Memory B cell (primary cell): ENCODE measurements around the gene CDH16.
"Not testable (repeated sequence)": the region's sequence is repeated elsewhere in the genome, so short reads cannot be mapped to it uniquely, and the experiment has no call there.

ENCODE experiments used
- ATAC-seq: fragments of 150-1000 bp; cut with Tn5 transposase; 2 replicates; pipeline ENCODE4 v1.10.0; 2021; ENCODE audit warnings: low read depth, mild to moderate bottlenecking, moderate library complexity
- DNase-seq, 2 donors: peaks; one replicate each; pipeline ENCODE4 v3.0.0; 2022; ENCODE audit warnings: low spot score in 2 of 2
- H3K27ac Mint-ChIP-seq: one replicate; pipeline ENCODE4 v1.8.0; 2022; ENCODE audit warnings: mild to moderate bottlenecking, moderate library complexity, mixed read lengths
- H3K27me3 Mint-ChIP-seq: one replicate; pipeline ENCODE4 v1.8.0; 2022; ENCODE audit warnings: mixed read lengths
- H3K36me3 Mint-ChIP-seq: one replicate; pipeline ENCODE4 v1.8.0; 2022; ENCODE audit warnings: mild to moderate bottlenecking, mixed read lengths
- H3K4me1 Mint-ChIP-seq: one replicate; pipeline ENCODE4 v1.8.0; 2022; ENCODE audit warnings: mixed read lengths
- H3K4me3 Mint-ChIP-seq: one replicate; pipeline ENCODE4 v1.8.0; 2022; ENCODE audit warnings: mild to moderate bottlenecking, moderate library complexity, mixed read lengths
- H3K9me3 Mint-ChIP-seq: one replicate; pipeline ENCODE4 v1.8.0; 2022; ENCODE audit warnings: mixed read lengths

CDH16 gene

GRCh38 chr16:66918803-66919568 lies at the start of gene CDH16:
Gene CDH16 (minus strand): TSS chr16:66918885. CDS start chr16:66918065, 820 bp downstream.
- Mint-ChIP-seq H3K4me1 (peaks cover 4% of the 10 kb centered on the region), H3K27ac (no peak within 1 kb of the TSS), H3K4me3 (no peak within 1 kb of the TSS), H3K27me3 (peaks cover 17% of the 10 kb centered on the region), H3K9me3 (no peaks in the 10 kb centered on the region), H3K36me3 (no peaks in the 10 kb centered on the region)
- no peak for ATAC-seq
- DNase-seq = no peak

GRCh38 chr16:66964049-66964448 lies 45.4 kb upstream of the CDH16 start:
- peaks cover 17% of the 10 kb centered on the region for H3K4me1 Mint-ChIP-seq
- no peak for DNase-seq
- peaks cover 1% of the 10 kb centered on the region for H3K27me3 Mint-ChIP-seq
- H3K4me3 Mint-ChIP-seq = no peak overlapping the region
- H3K9me3 Mint-ChIP-seq = no peaks in the 10 kb centered on the region
- ATAC-seq = no peak
- H3K36me3 Mint-ChIP-seq = no peaks in the 10 kb centered on the region
- H3K27ac Mint-ChIP-seq = no peak overlapping the region

GRCh38 chr16:66961914-66962313 lies 43.2 kb upstream of the CDH16 start:
- H3K27me3 Mint-ChIP-seq = peaks cover 4% of the 10 kb centered on the region
- H3K36me3 Mint-ChIP-seq = no peaks in the 10 kb centered on the region
- DNase-seq (no peak), ATAC-seq (peak; percentile 46)
- peak overlapping the region; percentile 26 for H3K27ac Mint-ChIP-seq
- H3K4me3 Mint-ChIP-seq = peak overlapping the region; percentile 64
- H3K4me1 Mint-ChIP-seq = peaks cover 22% of the 10 kb centered on the region
- H3K9me3 Mint-ChIP-seq = no peaks in the 10 kb centered on the region

GRCh38 chr16:66961065-66961744 lies 42.5 kb upstream of the CDH16 start, which contains the start of gene CES3:
Gene CES3 (plus strand): TSS chr16:66961266. CDS start chr16:66961308, 42 bp downstream.
- DNase-seq = peak; percentile 27 to 39

GRCh38 chr16:66960270-66960669 lies 41.6 kb upstream of the CDH16 start:
- Mint-ChIP-seq H3K4me1 (peaks cover 22% of the 10 kb centered on the region), H3K9me3 (no peaks in the 10 kb centered on the region), H3K27ac (no peak overlapping the region), H3K4me3 (no peak overlapping the region), H3K27me3 (peaks cover 4% of the 10 kb centered on the region), H3K36me3 (no peaks in the 10 kb centered on the region)
- ATAC-seq (no peak), DNase-seq (no peak)

More at GRCh38 chr16:66961065-66961744, 42.5 kb upstream of the CDH16 start, which contains the start of gene CES3:
- ATAC-seq = peak; percentile 90
- Mint-ChIP-seq H3K27ac (peak within 1 kb of the TSS; percentile 26), H3K4me1 (peaks cover 22% of the 10 kb centered on the region), H3K36me3 (no peaks in the 10 kb centered on the region), H3K27me3 (peaks cover 4% of the 10 kb centered on the region), H3K4me3 (peak within 1 kb of the TSS; percentile 64), H3K9me3 (no peaks in the 10 kb centered on the region)

- Mint-ChIP-seq H3K36me3 (no peaks in the 10 kb centered on the region), H3K4me3 (no peak overlapping the region), H3K27ac (no peak overlapping the region), H3K9me3 (no peaks in the 10 kb centered on the region), H3K27me3 (peaks cover 4% of the 10 kb centered on the region), H3K4me1 (peaks cover 22% of the 10 kb centered on the region)
- DNase-seq (no peak), ATAC-seq (no peak)
These were observed 41.0 kb upstream of the CDH16 start for GRCh38 chr16:66959704-66960161.

- Mint-ChIP-seq H3K27ac (no peak overlapping the region), H3K36me3 (no peaks in the 10 kb centered on the region), H3K27me3 (peaks cover 4% of the 10 kb centered on the region), H3K4me3 (peak overlapping the region; percentile 42), H3K9me3 (no peaks in the 10 kb centered on the region), H3K4me1 (peaks cover 22% of the 10 kb centered on the region)
- DNase-seq (no peak), ATAC-seq (no peak)
These were observed 40.4 kb upstream of the CDH16 start for GRCh38 chr16:66958857-66959703.

GRCh38 chr16:66956154-66956457 lies 37.4 kb upstream of the CDH16 start:
- H3K27me3 Mint-ChIP-seq = peaks cover 17% of the 10 kb centered on the region
- H3K4me1 Mint-ChIP-seq = peaks cover 12% of the 10 kb centered on the region
- not testable (repeated sequence) for H3K9me3 Mint-ChIP-seq, DNase-seq, H3K27ac Mint-ChIP-seq, H3K4me3 Mint-ChIP-seq, ATAC-seq, H3K36me3 Mint-ChIP-seq

GRCh38 chr16:66955363-66956153 lies 36.9 kb upstream of the CDH16 start:
- ATAC-seq, H3K4me1 Mint-ChIP-seq: not testable (repeated sequence)

GRCh38 chr16:66954097-66954659 lies 35.5 kb upstream of the CDH16 start:
- peaks cover 23% of the 10 kb centered on the region for H3K27me3 Mint-ChIP-seq
- H3K27ac Mint-ChIP-seq = no peak overlapping the region
- no peak overlapping the region for H3K4me3 Mint-ChIP-seq
- peaks cover 6% of the 10 kb centered on the region for H3K4me1 Mint-ChIP-seq
- DNase-seq (peak; percentile 60 to 67), ATAC-seq (peak; percentile 92)
- H3K9me3 Mint-ChIP-seq = peaks cover 3% of the 10 kb centered on the region
- no peaks in the 10 kb centered on the region for H3K36me3 Mint-ChIP-seq

More at GRCh38 chr16:66955363-66956153, 36.9 kb upstream of the CDH16 start:
- not testable (repeated sequence) for DNase-seq, H3K36me3 Mint-ChIP-seq, H3K9me3 Mint-ChIP-seq, H3K27ac Mint-ChIP-seq, H3K4me3 Mint-ChIP-seq
- H3K27me3 Mint-ChIP-seq = peaks cover 18% of the 10 kb centered on the region

GRCh38 chr16:66953462-66954096 lies 34.9 kb upstream of the CDH16 start:
- DNase-seq (no peak), ATAC-seq (no peak)
- Mint-ChIP-seq H3K36me3 (no peaks in the 10 kb centered on the region), H3K4me1 (peaks cover 1% of the 10 kb centered on the region), H3K27me3 (peaks cover 26% of the 10 kb centered on the region), H3K9me3 (peaks cover 3% of the 10 kb centered on the region), H3K27ac (no peak overlapping the region), H3K4me3 (no peak overlapping the region)

- peaks cover 29% of the 10 kb centered on the region for H3K27me3 Mint-ChIP-seq
These were observed 33.9 kb upstream of the CDH16 start for GRCh38 chr16:66952430-66953110.

More at GRCh38 chr16:66952430-66953110, 33.9 kb upstream of the CDH16 start:
- no peaks in the 10 kb centered on the region for H3K36me3 Mint-ChIP-seq
- H3K4me1 Mint-ChIP-seq = peaks cover 7% of the 10 kb centered on the region
- H3K9me3 Mint-ChIP-seq = peaks cover 3% of the 10 kb centered on the region
- DNase-seq (no peak), ATAC-seq (no peak)
- no peak overlapping the region for H3K27ac Mint-ChIP-seq
- H3K4me3 Mint-ChIP-seq = no peak overlapping the region
